Endothelial cell of umbilical vein (primary cell): ENCODE measurements around the gene CNFN.

Experiments used
- CTCF ChIP-seq, 2 donors: IDR thresholded peaks; 1 replicate in 1 of 2; 2 replicates in 1 of 2; pipeline ENCODE4 v1.5.1; 2011; ENCODE audit warnings: low read length in 2 of 2, mild to moderate bottlenecking in 2 of 2, moderate library complexity in 2 of 2, control low read depth in 1 of 2, inconsistent platforms in 1 of 2, low read depth in 1 of 2; ENCODE audit not compliant: insufficient read depth in 1 of 2; ENCODE audit errors: extremely low read depth in 1 of 2
- POLR2A ChIP-seq: IDR thresholded peaks from 2 replicates; pipeline ENCODE4 v1.6.1; 2012; ENCODE audit warnings: low read depth, mild to moderate bottlenecking, control low read depth, low read length

GRCh38 chr19:42409477-42409876 is 19.4 kb upstream of the CNFN start:
- TF ChIP-seq CTCF (IDR thresholded peaks at IDR 0.05; ENCODE audit: extremely low read depth in 1 of 2, insufficient read depth in 1 of 2, low read depth in 1 of 2, low read length in 2 of 2) (no peak), POLR2A (no peak)
